AG08396 (cell line): Measurements from ENCODE around the gene GPR161.

Experiments
- DNase-seq: peaks from one replicate; pipeline ENCODE4 v3.0.0; 2012; ENCODE audit warnings: low spot score, mixed read lengths

The GPR161 gene

GRCh38 chr1:168032029-168032428 lies 104.7 kb downstream of the GPR161 start:
- DNase-seq = no peak

- DNase-seq = no peak
These were observed 105.1 kb downstream of the GPR161 start for GRCh38 chr1:168031627-168032026.

- DNase-seq = no peak
These were observed 105.5 kb downstream of the GPR161 start for GRCh38 chr1:168031198-168031597.
